NCI-H187 (cell line): Measurements from ENCODE around the gene SERF2.
"Not testable (repeated sequence)": the region's sequence is repeated elsewhere in the genome, so short reads cannot be mapped to it uniquely, and the experiment has no call there.

Experiments
- DNase-seq, 2 experiments: peaks; one replicate each; lab custom pipeline; 2025; lab: John Stamatoyannopoulos, UW

SERF2 gene

GRCh38 chr15:43829951-43830540, 37.9 kb downstream of the SERF2 start:
- not testable (repeated sequence) for DNase-seq

DNA sequence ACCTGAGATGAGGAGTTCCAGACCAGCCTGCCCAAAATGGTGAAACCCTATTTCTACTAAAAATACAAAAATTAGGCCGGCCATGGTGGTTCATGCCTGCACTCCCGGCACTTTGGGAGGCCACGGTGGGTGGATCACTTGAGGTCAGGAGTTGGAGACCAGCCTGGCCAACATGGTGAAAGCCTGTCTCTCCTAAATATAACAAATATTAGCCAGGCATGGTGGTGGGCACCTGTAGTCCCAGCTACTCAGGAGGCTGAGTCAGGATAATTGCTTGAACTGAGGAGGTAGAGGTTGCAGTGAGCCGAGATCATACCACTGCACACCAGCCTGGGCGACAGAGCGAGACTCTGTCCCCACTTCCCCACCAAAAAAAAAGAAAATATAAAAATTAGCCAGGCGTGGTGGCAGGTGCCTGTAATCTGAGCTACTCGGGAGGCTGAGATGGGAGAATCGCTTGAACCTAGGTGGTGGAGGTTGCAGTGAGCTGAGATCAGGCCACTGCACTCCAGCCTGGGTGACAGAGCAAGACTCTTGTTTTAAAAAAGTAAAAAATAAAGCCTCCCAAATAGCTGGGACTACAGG, 38.7 kb downstream of the SERF2 start:
- not testable (repeated sequence) for DNase-seq

- DNase-seq: not testable (repeated sequence)
Measured at GRCh38 chr15:43831519-43832052, 39.5 kb downstream of the SERF2 start.

DNA sequence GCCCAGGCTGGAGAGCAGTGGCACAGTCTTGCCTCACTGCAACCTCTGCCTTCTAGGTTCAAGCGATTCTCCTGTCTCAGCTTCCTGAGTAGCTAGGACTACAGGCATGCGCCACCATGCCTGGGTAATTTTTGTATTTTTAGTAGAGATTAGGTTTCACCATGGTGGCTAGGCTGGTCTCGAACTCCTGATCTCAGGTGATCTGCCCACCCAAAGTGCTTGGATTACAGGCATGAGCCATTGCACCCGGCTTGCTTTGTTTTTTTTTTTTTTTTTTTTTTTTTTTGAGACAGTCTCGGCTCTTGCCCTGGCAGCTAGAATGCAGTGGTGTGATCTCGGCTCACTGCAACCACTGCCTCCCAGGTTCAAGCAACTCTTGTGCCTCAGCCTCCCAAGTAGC, 40.4 kb downstream of the SERF2 start:
- not testable (repeated sequence) for DNase-seq

- DNase-seq: no peak
Measured at GRCh38 chr15:43845421-43845820, 53.3 kb downstream of the SERF2 start.
